Measurements from ENCODE around the gene PRR12.

Gene PRR12

DNA sequence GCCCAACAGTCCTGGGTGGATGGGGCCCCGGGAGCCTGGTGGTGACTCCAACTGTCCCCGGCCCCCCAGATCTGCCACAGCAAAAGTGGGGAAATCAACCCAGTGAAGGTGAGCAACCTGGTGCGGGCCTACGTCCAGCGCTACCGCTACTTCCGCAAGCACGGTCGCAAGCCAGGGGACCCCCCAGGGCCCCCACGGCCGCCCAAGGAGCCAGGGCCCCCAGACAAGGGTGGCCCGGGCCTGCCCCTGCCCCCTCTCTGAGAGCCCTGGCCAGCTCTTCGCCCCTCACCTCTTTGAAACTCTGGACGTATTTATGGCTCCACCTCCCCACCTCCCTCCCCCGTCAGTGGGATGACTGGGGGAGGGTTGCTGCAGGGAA is 67.1 kb downstream of the PRR12 start:
- Histone ChIP-seq H3K27ac (ENCODE audit: insufficient read depth in 1 of 2, low read depth in 1 of 2, low read length in 2 of 2, poor library complexity in 1 of 2, severe bottlenecking in 2 of 2) (no peak overlapping the region), H3K4me3 (ENCODE audit: control insufficient read depth in 1 of 7, extremely low read depth in 1 of 7, insufficient read depth in 4 of 7, low read depth in 2 of 7, low read length in 6 of 7) (no peak overlapping the region), H3K4me1 (ENCODE audit: control extremely low read depth in 1 of 4, control insufficient read depth in 4 of 4, insufficient read depth in 4 of 4, low read length in 3 of 4) (peaks cover 0 to 2% (median under 1%) of the 10 kb centered on the region in 4 experiments), H3K27me3 (replicated peaks in 2 of 5; ENCODE audit: control insufficient read depth in 4 of 5, insufficient read depth in 5 of 5, low read length in 4 of 5) (no peaks in the 10 kb centered on the region), H3K9me3 (ENCODE audit: control extremely low read depth in 1 of 5, control insufficient read depth in 4 of 5, insufficient read depth in 2 of 5, low read depth in 1 of 5, low read length in 4 of 5) (no peaks in the 10 kb centered on the region), H3K36me3 (ENCODE audit: control insufficient read depth in 4 of 4, insufficient read depth in 4 of 4, low read length in 3 of 4) (peaks cover 29 to 94% (median 73%) of the 10 kb centered on the region in 4 experiments)
- DNase-seq: no peak
- 97% methylated on average over 11 of the region's 15 CpGs for WGBS (ENCODE audit: insufficient coverage)
- CTCF ChIA-PET: interaction anchor here (0.6 to 3.0 kb wide), 4 partner anchors 8 to 14 kb away, joined by 3 to 15 read pairs (median 4); no protein-coding TSS in a partner anchor
- POLR2A ChIA-PET: no interaction called here

DNA sequence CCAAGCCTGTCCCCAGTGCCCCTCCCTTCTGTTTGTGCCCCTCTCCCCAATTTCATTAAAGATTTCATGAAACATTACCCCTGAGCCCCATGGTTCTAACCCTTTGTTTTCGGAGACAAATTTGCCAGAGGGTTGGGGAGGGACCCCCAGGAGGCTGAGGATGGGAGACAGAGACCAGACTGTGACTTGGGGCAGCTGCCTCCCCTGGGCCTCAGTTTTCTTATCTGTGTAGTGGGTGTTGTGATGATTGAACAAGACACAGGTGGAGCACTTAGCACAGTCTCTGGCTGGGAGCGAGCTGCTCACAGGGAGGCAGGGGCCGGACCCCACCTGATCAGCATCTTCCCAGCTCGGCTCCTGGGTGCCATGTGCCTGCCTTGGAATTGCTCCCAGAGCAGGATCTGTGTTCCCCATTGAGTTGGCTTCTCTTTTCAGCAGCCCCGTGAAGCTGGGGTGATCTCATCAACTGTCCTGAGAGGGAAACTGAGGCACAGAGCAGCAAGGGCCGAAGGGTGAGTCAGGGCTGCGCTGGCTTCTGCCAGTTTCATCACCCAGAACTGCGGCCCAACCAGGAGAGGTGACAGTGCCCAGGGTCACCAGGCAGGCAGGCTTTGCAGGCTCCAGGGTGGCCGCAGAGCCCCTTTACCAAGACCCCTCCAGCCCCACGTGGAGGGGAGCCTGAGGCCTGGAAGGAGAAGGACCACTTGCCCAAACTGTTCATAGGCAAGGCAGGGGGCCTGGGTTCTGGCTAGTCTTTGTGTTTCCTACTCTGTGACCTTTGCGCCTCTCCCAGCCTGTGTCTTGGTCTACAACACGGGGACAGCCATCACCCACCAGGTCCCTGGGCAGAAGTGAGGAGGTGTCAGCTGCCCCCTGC is 67.8 kb downstream of the PRR12 start:
- no peaks in the 10 kb centered on the region for H3K27me3 ChIP-seq (replicated peaks in 2 of 5; ENCODE audit: control insufficient read depth in 4 of 5, insufficient read depth in 5 of 5, low read length in 4 of 5)
- H3K36me3 ChIP-seq (ENCODE audit: control insufficient read depth in 4 of 4, insufficient read depth in 4 of 4, low read length in 3 of 4): peaks cover 29 to 88% (median 70%) of the 10 kb centered on the region in 4 experiments
- H3K4me3 ChIP-seq (ENCODE audit: control insufficient read depth in 1 of 7, extremely low read depth in 1 of 7, insufficient read depth in 4 of 7, low read depth in 2 of 7, low read length in 6 of 7): no peak overlapping the region
- CTCF ChIA-PET: interaction anchor here (1.2 to 3.0 kb wide), 2 partner anchors 13 to 15 kb away, joined by 3 to 15 read pairs; no protein-coding TSS in a partner anchor
- no peak overlapping the region for H3K27ac ChIP-seq (ENCODE audit: insufficient read depth in 1 of 2, low read depth in 1 of 2, low read length in 2 of 2, poor library complexity in 1 of 2, severe bottlenecking in 2 of 2)
- POLR2A ChIA-PET: no interaction called here
- H3K4me1 ChIP-seq (ENCODE audit: control extremely low read depth in 1 of 4, control insufficient read depth in 4 of 4, insufficient read depth in 4 of 4, low read length in 3 of 4): peaks cover 0 to 8% (median 6%) of the 10 kb centered on the region in 4 experiments
- H3K9me3 ChIP-seq (ENCODE audit: control extremely low read depth in 1 of 5, control insufficient read depth in 4 of 5, insufficient read depth in 2 of 5, low read depth in 1 of 5, low read length in 4 of 5): no peaks in the 10 kb centered on the region
- no peak for DNase-seq
- 98% methylated on average over 12 of the region's 12 CpGs for WGBS (ENCODE audit: insufficient coverage)

DNA sequence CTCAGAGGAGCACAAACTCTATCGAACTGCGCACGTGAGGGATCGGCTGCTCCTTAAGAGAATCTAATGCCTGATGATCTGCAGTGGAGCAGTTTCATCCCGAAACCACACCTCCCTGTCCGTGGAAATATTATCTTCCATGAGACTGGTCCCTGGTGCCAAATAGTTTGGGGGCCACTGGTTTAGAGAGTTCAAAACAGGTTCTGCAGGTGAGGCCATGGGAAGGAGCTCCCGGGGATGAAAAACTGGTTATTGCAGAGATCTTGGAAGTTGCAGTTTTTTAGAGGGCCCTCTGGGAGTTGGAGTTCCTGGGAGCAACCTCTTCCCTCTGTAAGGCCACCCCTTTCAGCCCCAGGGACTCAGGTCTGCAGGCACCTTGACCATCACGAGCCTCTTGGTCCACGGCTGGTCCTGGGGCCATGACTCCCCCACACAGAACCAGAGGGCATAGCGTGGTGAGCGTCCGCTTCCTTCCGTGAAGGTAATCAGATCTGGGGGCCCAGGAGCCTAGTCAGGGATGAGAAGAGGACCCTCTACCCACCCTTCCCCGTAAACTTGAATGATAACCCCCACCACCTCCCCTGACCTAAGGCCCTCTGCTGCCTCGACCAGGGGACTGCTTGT is 69.5 kb downstream of the PRR12 start:
- CTCF ChIA-PET: interaction anchor here (1.1 to 1.5 kb wide), 4 partner anchors 10 to 182 kb away, joined by 3 to 5 read pairs (median 3); no protein-coding TSS in a partner anchor
- H3K27me3 ChIP-seq (replicated peaks in 2 of 5; ENCODE audit: control insufficient read depth in 4 of 5, insufficient read depth in 5 of 5, low read length in 4 of 5): no peaks in the 10 kb centered on the region
- H3K36me3 ChIP-seq (ENCODE audit: control insufficient read depth in 4 of 4, insufficient read depth in 4 of 4, low read length in 3 of 4): peaks cover 25 to 74% (median 59%) of the 10 kb centered on the region in 4 experiments
- POLR2A ChIA-PET: no interaction called here
- no peak for DNase-seq
- 97% methylated on average over 7 of the region's 15 CpGs for WGBS (ENCODE audit: insufficient coverage)
- peaks cover 0 to 21% (median 20%) of the 10 kb centered on the region in 4 experiments for H3K4me1 ChIP-seq (ENCODE audit: control extremely low read depth in 1 of 4, control insufficient read depth in 4 of 4, insufficient read depth in 4 of 4, low read length in 3 of 4)
- no peak overlapping the region for H3K4me3 ChIP-seq (ENCODE audit: control insufficient read depth in 1 of 7, extremely low read depth in 1 of 7, insufficient read depth in 4 of 7, low read depth in 2 of 7, low read length in 6 of 7)
- H3K27ac ChIP-seq (ENCODE audit: insufficient read depth in 1 of 2, low read depth in 1 of 2, low read length in 2 of 2, poor library complexity in 1 of 2, severe bottlenecking in 2 of 2): no peak overlapping the region
- no peaks in the 10 kb centered on the region for H3K9me3 ChIP-seq (ENCODE audit: control extremely low read depth in 1 of 5, control insufficient read depth in 4 of 5, insufficient read depth in 2 of 5, low read depth in 1 of 5, low read length in 4 of 5)

DNA sequence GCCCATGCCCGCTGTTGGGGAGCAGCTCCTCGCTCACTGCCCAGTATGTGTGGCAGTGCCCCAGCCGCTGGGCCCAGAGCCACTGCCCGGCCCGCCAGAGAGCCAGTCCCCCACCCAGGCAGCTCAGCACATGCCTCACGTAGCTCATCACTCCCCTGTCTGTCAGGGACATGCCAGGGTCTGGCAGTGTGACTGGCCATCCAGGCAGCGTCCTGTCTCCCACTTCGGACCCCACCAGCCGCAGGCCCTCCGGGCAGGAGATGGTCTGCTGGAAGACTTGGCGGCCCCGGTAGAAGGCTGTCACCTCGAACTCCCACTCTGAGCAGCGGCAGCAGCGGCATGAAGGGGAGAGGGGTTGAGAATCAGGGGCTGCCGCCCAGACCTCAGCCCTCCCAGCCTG is 71.0 kb downstream of the PRR12 start:
- 95% methylated on average over 9 of the region's 16 CpGs for WGBS (ENCODE audit: insufficient coverage)
- DNase-seq: no peak
- CTCF ChIA-PET: interaction anchor here (1.0 to 1.3 kb wide), 4 partner anchors 9 to 19 kb away, joined by 3 read pairs; no protein-coding TSS in a partner anchor
- no peak overlapping the region for H3K4me3 ChIP-seq (ENCODE audit: control insufficient read depth in 1 of 7, extremely low read depth in 1 of 7, insufficient read depth in 4 of 7, low read depth in 2 of 7, low read length in 6 of 7)
- peaks cover 3 to 33% (median 29%) of the 10 kb centered on the region in 4 experiments for H3K4me1 ChIP-seq (ENCODE audit: control extremely low read depth in 1 of 4, control insufficient read depth in 4 of 4, insufficient read depth in 4 of 4, low read length in 3 of 4)
- no peaks in the 10 kb centered on the region for H3K9me3 ChIP-seq (ENCODE audit: control extremely low read depth in 1 of 5, control insufficient read depth in 4 of 5, insufficient read depth in 2 of 5, low read depth in 1 of 5, low read length in 4 of 5)
- H3K27ac ChIP-seq (ENCODE audit: insufficient read depth in 1 of 2, low read depth in 1 of 2, low read length in 2 of 2, poor library complexity in 1 of 2, severe bottlenecking in 2 of 2): no peak overlapping the region
- POLR2A ChIA-PET: no interaction called here
- peaks cover 17 to 61% (median 49%) of the 10 kb centered on the region in 4 experiments for H3K36me3 ChIP-seq (ENCODE audit: control insufficient read depth in 4 of 4, insufficient read depth in 4 of 4, low read length in 3 of 4)
- no peaks in the 10 kb centered on the region for H3K27me3 ChIP-seq (replicated peaks in 2 of 5; ENCODE audit: control insufficient read depth in 4 of 5, insufficient read depth in 5 of 5, low read length in 4 of 5)

DNA sequence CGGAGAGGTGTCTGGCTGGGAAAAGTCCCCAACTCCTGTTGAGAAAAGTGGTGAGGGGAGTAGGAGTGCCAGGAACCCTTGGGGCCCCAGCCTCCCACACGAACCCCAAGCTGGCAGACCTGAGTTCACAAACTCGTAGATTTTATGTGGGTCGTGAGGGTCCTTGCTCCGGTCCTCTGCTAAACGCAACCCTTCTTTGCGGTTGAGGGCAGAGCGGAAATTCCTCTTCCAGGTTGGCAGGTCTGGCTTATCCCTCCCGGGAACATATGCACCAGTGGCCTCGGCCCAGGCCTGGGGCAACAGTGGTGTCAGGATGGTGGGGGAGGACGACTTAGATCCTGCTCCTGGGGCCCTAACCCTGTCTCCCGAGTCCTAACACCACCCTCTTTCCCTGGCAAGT is 72.2 kb downstream of the PRR12 start:
- no peaks in the 10 kb centered on the region for H3K9me3 ChIP-seq (ENCODE audit: control extremely low read depth in 1 of 5, control insufficient read depth in 4 of 5, insufficient read depth in 2 of 5, low read depth in 1 of 5, low read length in 4 of 5)
- POLR2A ChIA-PET: no interaction called here
- no peaks in the 10 kb centered on the region for H3K27me3 ChIP-seq (replicated peaks in 2 of 5; ENCODE audit: control insufficient read depth in 4 of 5, insufficient read depth in 5 of 5, low read length in 4 of 5)
- peaks cover 14 to 49% (median 39%) of the 10 kb centered on the region in 4 experiments for H3K36me3 ChIP-seq (ENCODE audit: control insufficient read depth in 4 of 4, insufficient read depth in 4 of 4, low read length in 3 of 4)
- 97% methylated on average over 11 of the region's 12 CpGs for WGBS (ENCODE audit: insufficient coverage)
- H3K4me1 ChIP-seq (ENCODE audit: control extremely low read depth in 1 of 4, control insufficient read depth in 4 of 4, insufficient read depth in 4 of 4, low read length in 3 of 4): peaks cover 3 to 34% (median 30%) of the 10 kb centered on the region in 4 experiments
- H3K27ac ChIP-seq (ENCODE audit: insufficient read depth in 1 of 2, low read depth in 1 of 2, low read length in 2 of 2, poor library complexity in 1 of 2, severe bottlenecking in 2 of 2): peak overlapping the region in 1 of 2 experiments; percentile 89
- CTCF ChIA-PET: interaction anchor here (1.1 to 2.3 kb wide), 5 partner anchors 12 to 93 kb away, joined by 3 to 10 read pairs (median 3); no protein-coding TSS in a partner anchor
- H3K4me3 ChIP-seq (ENCODE audit: control insufficient read depth in 1 of 7, extremely low read depth in 1 of 7, insufficient read depth in 4 of 7, low read depth in 2 of 7, low read length in 6 of 7): peak overlapping the region in 3 of 7 experiments; percentile 94 to 99 (median 98)
- DNase-seq: no peak

DNA sequence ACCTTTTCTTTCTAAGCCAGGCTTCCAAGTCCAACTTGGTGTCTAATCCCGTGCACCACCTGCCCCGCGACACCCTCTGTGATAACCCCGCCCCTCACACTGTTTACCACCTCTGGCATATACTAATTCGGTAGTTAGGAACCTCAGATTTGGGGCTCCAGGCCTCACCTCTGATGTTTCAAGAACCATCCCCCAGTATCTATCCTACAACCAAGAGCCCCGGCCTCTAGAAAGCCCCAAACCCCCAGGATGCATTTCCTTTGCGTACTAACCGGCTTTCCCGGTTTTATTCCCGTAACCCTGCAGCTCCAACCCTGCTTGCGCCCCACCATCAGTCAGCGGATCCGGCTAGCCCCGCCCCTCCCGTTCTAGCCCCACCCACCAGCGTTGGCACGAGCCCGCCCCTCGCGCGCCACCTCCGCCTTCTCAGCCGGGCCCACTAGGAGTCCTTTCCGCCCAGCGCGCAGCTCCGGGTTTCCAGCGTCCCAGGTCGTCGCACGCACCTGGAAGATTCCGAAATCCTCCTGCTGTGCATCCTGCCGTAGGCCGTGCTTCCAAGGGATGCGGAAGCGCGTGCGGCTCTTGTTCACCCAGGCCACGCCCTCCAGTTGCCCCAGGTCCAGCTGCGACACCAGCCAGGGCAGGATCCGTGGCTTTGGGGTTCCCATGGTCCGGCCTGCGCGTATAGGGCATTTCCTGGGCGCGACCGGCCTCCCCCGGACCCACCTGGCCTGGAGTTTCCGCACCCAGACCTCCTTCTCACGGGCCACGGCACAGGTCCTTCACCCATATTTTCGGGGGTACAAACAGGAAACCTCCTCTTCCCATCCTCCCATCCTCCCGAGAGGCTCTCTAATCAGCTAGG is 73.4 kb downstream of the PRR12 start:
- no peaks in the 10 kb centered on the region for H3K27me3 ChIP-seq (replicated peaks in 2 of 5; ENCODE audit: control insufficient read depth in 4 of 5, insufficient read depth in 5 of 5, low read length in 4 of 5)
- H3K4me3 ChIP-seq (ENCODE audit: control insufficient read depth in 1 of 7, extremely low read depth in 1 of 7, insufficient read depth in 4 of 7, low read depth in 2 of 7, low read length in 6 of 7): peak overlapping the region; percentile 84 to 99 (median 96)
- peak overlapping the region; percentile 55 to 89 for H3K27ac ChIP-seq (ENCODE audit: insufficient read depth in 1 of 2, low read depth in 1 of 2, low read length in 2 of 2, poor library complexity in 1 of 2, severe bottlenecking in 2 of 2)
- POLR2A ChIA-PET: interaction anchor here (0.5 to 2.5 kb wide), 5 partner anchors 12 to 1162 kb away, joined by 3 to 8 read pairs (median 5); partner anchors contain the start of genes RRAS and SCAF1
- CTCF ChIA-PET: interaction anchor here (1.2 to 2.7 kb wide), 5 partner anchors 9 to 94 kb away, joined by 3 to 10 read pairs (median 6); no protein-coding TSS in a partner anchor
- peak; percentile 63 to 79 (median 78) for DNase-seq
- no peaks in the 10 kb centered on the region for H3K9me3 ChIP-seq (ENCODE audit: control extremely low read depth in 1 of 5, control insufficient read depth in 4 of 5, insufficient read depth in 2 of 5, low read depth in 1 of 5, low read length in 4 of 5)
- peaks cover 10 to 41% (median 31%) of the 10 kb centered on the region in 4 experiments for H3K36me3 ChIP-seq (ENCODE audit: control insufficient read depth in 4 of 4, insufficient read depth in 4 of 4, low read length in 3 of 4)
- WGBS (ENCODE audit: insufficient coverage): under 1% methylated on average over 53 of the region's 53 CpGs
- H3K4me1 ChIP-seq (ENCODE audit: control extremely low read depth in 1 of 4, control insufficient read depth in 4 of 4, insufficient read depth in 4 of 4, low read length in 3 of 4): peaks cover 3 to 34% (median 30%) of the 10 kb centered on the region in 4 experiments

All from common myeloid progenitor, CD34-positive (primary cell).